Effector memory CD8-positive, alpha-beta T cell (primary cell): ENCODE measurements around the gene NDEL1.
A peak's percentile ranks its signal among the peaks of the same experiment; 100 is the strongest.

Source experiments
- ATAC-seq: fragments of 150-1000 bp; cut with Tn5 transposase; replicated peaks from 2 replicates; pipeline ENCODE4 v1.10.0; 2021; ENCODE audit warnings: mild to moderate bottlenecking, moderate library complexity
- DNase-seq, 3 experiments: peaks; one replicate each; pipeline ENCODE4 v3.0.0; 2021
- H3K27ac Mint-ChIP-seq, 2 donors: one replicate each; pipeline ENCODE4 v1.8.0; 2022; ENCODE audit warnings: mild to moderate bottlenecking in 2 of 2, mixed read lengths in 2 of 2, moderate library complexity in 2 of 2
- H3K27me3 Mint-ChIP-seq, 2 donors: one replicate each; pipeline ENCODE4 v1.8.0; 2022; ENCODE audit warnings: mixed read lengths in 2 of 2
- H3K36me3 Mint-ChIP-seq: one replicate; pipeline ENCODE4 v1.8.0; 2022; ENCODE audit warnings: mild to moderate bottlenecking, moderate library complexity, mixed read lengths; ENCODE audit not compliant: insufficient read depth
- H3K4me1 Mint-ChIP-seq, 2 donors: one replicate each; pipeline ENCODE4 v1.8.0; 2022; ENCODE audit warnings: low read depth in 2 of 2, mixed read lengths in 2 of 2
- H3K4me3 Mint-ChIP-seq, 2 donors: one replicate each; pipeline ENCODE4 v1.8.0; 2022; ENCODE audit warnings: mild to moderate bottlenecking in 2 of 2, mixed read lengths in 2 of 2, moderate library complexity in 2 of 2
- H3K9me3 Mint-ChIP-seq, 2 donors: one replicate each; pipeline ENCODE4 v1.8.0; 2022; ENCODE audit warnings: mixed read lengths in 2 of 2

Gene NDEL1

GRCh38 chr17:8467527-8467926, 31.8 kb downstream of the NDEL1 start:
- Mint-ChIP-seq H3K4me1 (peaks cover 23 to 26% of the 10 kb centered on the region in 2 donors), H3K9me3 (no peaks in the 10 kb centered on the region), H3K36me3 (peaks cover 74% of the 10 kb centered on the region), H3K27ac (peak overlapping the region; percentile 41 to 79), H3K4me3 (no peak overlapping the region), H3K27me3 (no peaks in the 10 kb centered on the region)
- DNase-seq (no peak), ATAC-seq (no peak)

- DNase-seq, result no peak
- Mint-ChIP-seq H3K4me1 (peaks cover 20 to 25% of the 10 kb centered on the region in 2 donors), H3K27me3 (no peaks in the 10 kb centered on the region), H3K4me3 (no peak overlapping the region), H3K36me3 (peaks cover 71% of the 10 kb centered on the region), H3K9me3 (no peaks in the 10 kb centered on the region), H3K27ac (peak overlapping the region in 1 of 2 donors; percentile 79)
- ATAC-seq, result no peak
Measured at GRCh38 chr17:8468127-8468526, 32.4 kb downstream of the NDEL1 start.

GRCh38 chr17:8468980-8469379, 33.3 kb downstream of the NDEL1 start:
- Mint-ChIP-seq H3K9me3 (no peaks in the 10 kb centered on the region), H3K27ac (peak overlapping the region in 1 of 2 donors; percentile 35), H3K27me3 (no peaks in the 10 kb centered on the region), H3K4me3 (no peak overlapping the region), H3K36me3 (peaks cover 73% of the 10 kb centered on the region), H3K4me1 (peaks cover 15 to 18% of the 10 kb centered on the region in 2 donors)
- DNase-seq (no peak), ATAC-seq (no peak)

- Mint-ChIP-seq H3K4me3 (no peak overlapping the region), H3K27ac (no peak overlapping the region), H3K36me3 (peaks cover 77% of the 10 kb centered on the region), H3K9me3 (no peaks in the 10 kb centered on the region), H3K27me3 (no peaks in the 10 kb centered on the region), H3K4me1 (peaks cover 5 to 8% of the 10 kb centered on the region in 2 donors)
- ATAC-seq (no peak), DNase-seq (no peak)
Measured at GRCh38 chr17:8469964-8470363, 34.3 kb downstream of the NDEL1 start.

- Mint-ChIP-seq H3K4me1 (peaks cover 4 to 6% of the 10 kb centered on the region in 2 donors), H3K27me3 (no peaks in the 10 kb centered on the region), H3K36me3 (peaks cover 77% of the 10 kb centered on the region), H3K9me3 (no peaks in the 10 kb centered on the region), H3K27ac (peak overlapping the region in 1 of 2 donors; percentile 18), H3K4me3 (no peak overlapping the region)
- DNase-seq (no peak), ATAC-seq (no peak)
Measured at GRCh38 chr17:8470447-8471047, 34.9 kb downstream of the NDEL1 start.

GRCh38 chr17:8472663-8473062, 37.0 kb downstream of the NDEL1 start:
- peaks cover 85% of the 10 kb centered on the region for H3K36me3 Mint-ChIP-seq
- no peak overlapping the region for H3K4me3 Mint-ChIP-seq
- no peaks in the 10 kb centered on the region for H3K9me3 Mint-ChIP-seq
- H3K4me1 Mint-ChIP-seq, result peaks cover 0 to 9% of the 10 kb centered on the region in 2 donors
- H3K27ac Mint-ChIP-seq, result no peak overlapping the region
- no peak for ATAC-seq
- no peaks in the 10 kb centered on the region for H3K27me3 Mint-ChIP-seq
- DNase-seq, result no peak

GRCh38 chr17:8473451-8474192, 37.9 kb downstream of the NDEL1 start:
- no peak for ATAC-seq
- H3K27me3 Mint-ChIP-seq, result no peaks in the 10 kb centered on the region
- peaks cover 0 to 7% of the 10 kb centered on the region in 2 donors for H3K4me1 Mint-ChIP-seq
- no peak for DNase-seq
- H3K36me3 Mint-ChIP-seq, result peaks cover 85% of the 10 kb centered on the region
- no peak overlapping the region for H3K27ac Mint-ChIP-seq
- no peaks in the 10 kb centered on the region for H3K9me3 Mint-ChIP-seq
- no peak overlapping the region for H3K4me3 Mint-ChIP-seq

GRCh38 chr17:8474826-8475225, 39.1 kb downstream of the NDEL1 start:
- H3K4me3 Mint-ChIP-seq, result no peak overlapping the region
- DNase-seq, result no peak
- H3K4me1 Mint-ChIP-seq, result peaks cover 0 to 7% of the 10 kb centered on the region in 2 donors
- peak overlapping the region; percentile 12 to 69 for H3K27ac Mint-ChIP-seq
- H3K9me3 Mint-ChIP-seq, result no peaks in the 10 kb centered on the region
- ATAC-seq, result no peak
- peaks cover 82% of the 10 kb centered on the region for H3K36me3 Mint-ChIP-seq
- no peaks in the 10 kb centered on the region for H3K27me3 Mint-ChIP-seq

- Mint-ChIP-seq H3K9me3 (no peaks in the 10 kb centered on the region), H3K4me3 (no peak overlapping the region), H3K27ac (peak overlapping the region; percentile 12 to 69), H3K36me3 (peaks cover 82% of the 10 kb centered on the region), H3K4me1 (peaks cover 0 to 7% of the 10 kb centered on the region in 2 donors), H3K27me3 (no peaks in the 10 kb centered on the region)
- no peak for DNase-seq
- no peak for ATAC-seq
Measured at GRCh38 chr17:8475227-8475626, 39.5 kb downstream of the NDEL1 start.

GRCh38 chr17:8475781-8476180, 40.1 kb downstream of the NDEL1 start:
- DNase-seq (no peak), ATAC-seq (peak; percentile 8)
- H3K4me1 Mint-ChIP-seq, result peaks cover 0 to 7% of the 10 kb centered on the region in 2 donors
- H3K4me3 Mint-ChIP-seq, result no peak overlapping the region
- H3K27me3 Mint-ChIP-seq, result no peaks in the 10 kb centered on the region
- peaks cover 82% of the 10 kb centered on the region for H3K36me3 Mint-ChIP-seq
- H3K27ac Mint-ChIP-seq, result no peak overlapping the region
- H3K9me3 Mint-ChIP-seq, result no peaks in the 10 kb centered on the region

GRCh38 chr17:8476741-8477140, 41.1 kb downstream of the NDEL1 start:
- peaks cover 0 to 4% of the 10 kb centered on the region in 2 donors for H3K4me1 Mint-ChIP-seq
- DNase-seq (no peak), ATAC-seq (no peak)
- no peaks in the 10 kb centered on the region for H3K9me3 Mint-ChIP-seq
- H3K27me3 Mint-ChIP-seq, result no peaks in the 10 kb centered on the region
- H3K36me3 Mint-ChIP-seq, result peaks cover 80% of the 10 kb centered on the region
- peak overlapping the region in 1 of 2 donors; percentile 33 for H3K4me3 Mint-ChIP-seq
- H3K27ac Mint-ChIP-seq, result no peak overlapping the region

GRCh38 chr17:8477171-8477570, 41.5 kb downstream of the NDEL1 start:
- Mint-ChIP-seq H3K4me3 (peak overlapping the region in 1 of 2 donors; percentile 33), H3K27me3 (no peaks in the 10 kb centered on the region), H3K27ac (no peak overlapping the region), H3K36me3 (peaks cover 78% of the 10 kb centered on the region), H3K9me3 (no peaks in the 10 kb centered on the region), H3K4me1 (peaks cover 0 to 4% of the 10 kb centered on the region in 2 donors)
- DNase-seq (no peak), ATAC-seq (no peak)

- H3K4me3 Mint-ChIP-seq, result no peak overlapping the region
- peaks cover 77% of the 10 kb centered on the region for H3K36me3 Mint-ChIP-seq
Measured at GRCh38 chr17:8477715-8478441, 42.2 kb downstream of the NDEL1 start.

More at GRCh38 chr17:8477715-8478441, 42.2 kb downstream of the NDEL1 start:
- Mint-ChIP-seq H3K9me3 (no peaks in the 10 kb centered on the region), H3K4me1 (peaks cover 0 to 4% of the 10 kb centered on the region in 2 donors), H3K27ac (no peak overlapping the region), H3K27me3 (no peaks in the 10 kb centered on the region)
- ATAC-seq, result no peak
- DNase-seq, result no peak
